Pancreas (tissue), 10 donors: ENCODE measurements around the gene AHNAK. TPM values are rescaled to one million over a fixed set of nuclear protein-coding genes. Genes with fewer than 3 reads are reported as not detected.

Experiments used
- ATAC-seq, 4 donors: fragments of 200-7000 bp; cut with Tn5 transposase; one replicate each; pipeline versions ENCODE4 v1.8.0 to v1.9.1; 2020; ENCODE audit warnings: mild to moderate bottlenecking in 4 of 4, moderate library complexity in 4 of 4
- DNase-seq, 6 donors: peaks; one replicate each; pipeline ENCODE4 v3.0.0-alpha.2; 2020
- FAIRE-seq: peaks from 2 replicates; lab custom pipeline; 2012; peaks lifted over from hg19 to GRCh38; lab: Jason Lieb, UNC
- H3K27ac ChIP-seq, 4 donors: fragments of 200-600 bp; sonication (generic); 1 replicate in 3 of 4; 2 replicates in 1 of 4; pipeline versions ENCODE4 v1.5.0 to v1.8.0; 2020
- H3K27me3 ChIP-seq, 4 donors: fragments of 200-600 bp; one replicate each; pipeline ENCODE4 v1.8.0; 2021
- H3K36me3 ChIP-seq, 3 donors: fragments of 200-600 bp; sonication (generic) in 1 of 3; one replicate each; pipeline versions ENCODE4 v1.5.0 to v1.8.0; 2020 to 2021
- H3K4me1 ChIP-seq, 3 donors: fragments of 200-600 bp; one replicate each; pipeline ENCODE4 v1.8.0; 2021
- H3K4me3 ChIP-seq, 4 donors: fragments of 200-600 bp; sonication (generic) in 2 of 4; one replicate each; pipeline versions ENCODE4 v1.5.0 to v1.8.0; 2020 to 2021
- H3K9me3 ChIP-seq, 4 donors: fragments of 200-600 bp; one replicate each; pipeline ENCODE4 v1.8.0; 2021
- WGBS, 2 donors: extraction: QIAGEN DNeasy Blood & Tissue Kit; methylation state at CpG; one replicate each; pipeline ENCODE4 v1.1.7; 2013; 5-methylcytosine and 5-hydroxymethylcytosine counted together
- intact Hi-C, 3 donors: fragments of 100-400 bp; cut with DNase I; formaldehyde crosslinking; loops; one replicate each; pipeline versions ENCODE4 v1.11.1 to v1.14.2; 2022
- polyA plus RNA-seq, 2 donors: library from polyadenylated mRNA; stranded (reverse); fragments of 200-250 nt; gene quantifications; one replicate each; pipeline ENCODE4 v1.2.3, GENCODE V29; 2013
- total RNA-seq, 6 donors: library from RNA; stranded (reverse); fragmentation: NEBNext Ultra II Directional in 4 of 6; extraction: Animal tissue kit (Norgen Biotek cat#: 25700) in 4 of 6; gene quantifications; one replicate each; pipeline versions ENCODE4 v1.2.1 to v1.2.4, GENCODE V29; 2021 to 2023
- TF ChIP-seq, protein P1 (sequence below), 4 donors: fragments of 200-600 bp; sonication (generic) in 3 of 4; IDR thresholded peaks; one replicate each; pipeline versions ENCODE4 v1.5.0 to v1.8.0; 2021; ENCODE audit warnings: antibody characterized with exemption in 4 of 4
- donor health status: healthy with polysubstance abuse.
- donor health status: DM: no; HTN: no; CAD: no; lungs with moderate emphysema.
- donor health status: DM: no; HTN: no; CAD: no.
- donor health status: control.
- donor health status: control.
- donor health status: Bipolar disorder and iron deficiency.
- donor health status: DM: yes; HTN: yes; CAD: no.
- donor health status: DM: no; HTN: no; CAD: no.
- donor health status: DM: no; HTN: no; CAD: no.
- donor health status: DM: yes; HTN: yes; CAD: no.

Gene AHNAK
- total and polyA plus RNA-seq, 8 donors: 18.7 to 163 (median 66.8) TPM

- no peak overlapping the region for H3K27ac ChIP-seq
- no peaks in the 10 kb centered on the region for H3K9me3 ChIP-seq
- TF ChIP-seq, protein P1, sequence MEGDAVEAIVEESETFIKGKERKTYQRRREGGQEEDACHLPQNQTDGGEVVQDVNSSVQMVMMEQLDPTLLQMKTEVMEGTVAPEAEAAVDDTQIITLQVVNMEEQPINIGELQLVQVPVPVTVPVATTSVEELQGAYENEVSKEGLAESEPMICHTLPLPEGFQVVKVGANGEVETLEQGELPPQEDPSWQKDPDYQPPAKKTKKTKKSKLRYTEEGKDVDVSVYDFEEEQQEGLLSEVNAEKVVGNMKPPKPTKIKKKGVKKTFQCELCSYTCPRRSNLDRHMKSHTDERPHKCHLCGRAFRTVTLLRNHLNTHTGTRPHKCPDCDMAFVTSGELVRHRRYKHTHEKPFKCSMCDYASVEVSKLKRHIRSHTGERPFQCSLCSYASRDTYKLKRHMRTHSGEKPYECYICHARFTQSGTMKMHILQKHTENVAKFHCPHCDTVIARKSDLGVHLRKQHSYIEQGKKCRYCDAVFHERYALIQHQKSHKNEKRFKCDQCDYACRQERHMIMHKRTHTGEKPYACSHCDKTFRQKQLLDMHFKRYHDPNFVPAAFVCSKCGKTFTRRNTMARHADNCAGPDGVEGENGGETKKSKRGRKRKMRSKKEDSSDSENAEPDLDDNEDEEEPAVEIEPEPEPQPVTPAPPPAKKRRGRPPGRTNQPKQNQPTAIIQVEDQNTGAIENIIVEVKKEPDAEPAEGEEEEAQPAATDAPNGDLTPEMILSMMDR (IDR thresholded peaks at IDR 0.05): no peak
- H3K27me3 ChIP-seq: no peaks in the 10 kb centered on the region
- FAIRE-seq (no peak), DNase-seq (no peak), ATAC-seq (no peak)
- H3K4me3 ChIP-seq: no peak overlapping the region
- H3K4me1 ChIP-seq: no peaks in the 10 kb centered on the region
- intact Hi-C loops: no loop called here
- H3K36me3 ChIP-seq: peaks cover 0 to 27% (median 14%) of the 10 kb centered on the region in 3 donors
- 88 to 91% methylated on average over 18 of the region's 18 CpGs for WGBS, 2 donors
These were observed 34.5 kb upstream of the AHNAK start for GRCh38 chr11:62580959-62581715.

- H3K4me3 ChIP-seq: no peak overlapping the region
- DNase-seq: no peak
- intact Hi-C loops: no loop called here
These were observed 32.6 kb upstream of the AHNAK start for GRCh38 chr11:62579252-62579651.

GRCh38 chr11:62578541-62578940 is 31.9 kb upstream of the AHNAK start:
- no peaks in the 10 kb centered on the region for H3K9me3 ChIP-seq
- H3K4me3 ChIP-seq: no peak overlapping the region
- H3K27me3 ChIP-seq: no peaks in the 10 kb centered on the region
- no peak for ATAC-seq
- H3K27ac ChIP-seq: no peak overlapping the region
- no peak for DNase-seq
- TF ChIP-seq, protein P1 (IDR thresholded peaks at IDR 0.05): no peak
- H3K36me3 ChIP-seq: peaks cover 0 to 27% (median 9%) of the 10 kb centered on the region in 3 donors
- peaks cover 0 to 5% (median 0%) of the 10 kb centered on the region in 3 donors for H3K4me1 ChIP-seq
- WGBS, 2 donors: 96 to 97% methylated on average over 11 of the region's 11 CpGs
- intact Hi-C loops: no loop called here
- no peak for FAIRE-seq

More at GRCh38 chr11:62579252-62579651, 32.6 kb upstream of the AHNAK start:
- Histone ChIP-seq H3K9me3 (no peaks in the 10 kb centered on the region), H3K27ac (no peak overlapping the region), H3K36me3 (peaks cover 0 to 27% (median 9%) of the 10 kb centered on the region in 3 donors), H3K4me1 (peaks cover 0 to 5% (median 0%) of the 10 kb centered on the region in 3 donors), H3K27me3 (no peaks in the 10 kb centered on the region)
- TF ChIP-seq, protein P1 (IDR thresholded peaks at IDR 0.05): no peak
- ATAC-seq (no peak), FAIRE-seq (no peak)
- 89 to 93% methylated on average over 2 of the region's 2 CpGs for WGBS, 2 donors

DNA sequence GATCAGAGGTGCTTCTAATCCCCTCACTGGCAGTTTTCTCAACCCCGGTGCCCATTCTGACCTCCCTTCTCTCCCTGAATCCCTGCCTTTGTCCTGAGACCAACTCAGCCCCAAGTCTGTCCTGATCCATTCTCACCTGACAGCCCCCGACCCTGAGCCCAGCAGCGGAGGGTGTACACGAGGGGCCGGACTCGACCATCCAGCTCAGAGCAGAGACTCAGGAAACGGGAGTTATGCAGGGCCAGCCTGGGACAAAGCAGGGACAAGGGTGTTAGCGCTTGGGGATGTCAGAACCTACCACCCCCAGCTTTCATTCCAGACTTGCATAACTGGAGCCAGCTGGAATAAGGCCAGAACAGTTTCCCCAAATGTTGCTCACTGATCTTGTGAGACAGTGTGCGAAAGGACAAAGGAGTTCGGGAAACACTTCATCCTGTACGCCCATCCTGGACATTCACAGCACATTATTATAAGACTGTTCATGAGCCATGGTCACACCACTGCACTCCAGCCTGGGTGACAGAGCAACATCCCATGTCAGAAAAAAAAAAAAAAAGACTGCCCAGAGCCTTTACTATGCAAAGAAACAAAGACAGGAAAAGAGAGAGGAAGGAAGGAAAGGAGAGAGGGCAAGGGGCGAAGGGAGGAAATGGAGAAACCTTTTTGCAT is 30.6 kb upstream of the AHNAK start:
- H3K4me3 ChIP-seq: no peak overlapping the region
- TF ChIP-seq, protein P1 (IDR thresholded peaks at IDR 0.05): no peak
- ATAC-seq (no peak), DNase-seq (no peak), FAIRE-seq (no peak)
- no peaks in the 10 kb centered on the region for H3K9me3 ChIP-seq
- intact Hi-C loops: no loop called here
- H3K27me3 ChIP-seq: no peaks in the 10 kb centered on the region
- H3K36me3 ChIP-seq: peaks cover 0 to 27% (median 9%) of the 10 kb centered on the region in 3 donors
- H3K4me1 ChIP-seq: peaks cover 5 to 10% (median 6%) of the 10 kb centered on the region in 3 donors
- WGBS, 2 donors: 81% methylated on average over 12 of the region's 12 CpGs
- H3K27ac ChIP-seq: no peak overlapping the region
